SHP77 (cell line): Measurements from ENCODE around the gene EGLN3.
A peak's percentile ranks its signal among the peaks of the same experiment; 100 is the strongest.
"Not testable (repeated sequence)": the region's sequence is repeated elsewhere in the genome, so short reads cannot be mapped to it uniquely, and the experiment has no call there.

Source experiments
- DNase-seq, 2 experiments: peaks; one replicate each; lab custom pipeline; 2025; lab: John Stamatoyannopoulos, UW

Gene EGLN3

DNA sequence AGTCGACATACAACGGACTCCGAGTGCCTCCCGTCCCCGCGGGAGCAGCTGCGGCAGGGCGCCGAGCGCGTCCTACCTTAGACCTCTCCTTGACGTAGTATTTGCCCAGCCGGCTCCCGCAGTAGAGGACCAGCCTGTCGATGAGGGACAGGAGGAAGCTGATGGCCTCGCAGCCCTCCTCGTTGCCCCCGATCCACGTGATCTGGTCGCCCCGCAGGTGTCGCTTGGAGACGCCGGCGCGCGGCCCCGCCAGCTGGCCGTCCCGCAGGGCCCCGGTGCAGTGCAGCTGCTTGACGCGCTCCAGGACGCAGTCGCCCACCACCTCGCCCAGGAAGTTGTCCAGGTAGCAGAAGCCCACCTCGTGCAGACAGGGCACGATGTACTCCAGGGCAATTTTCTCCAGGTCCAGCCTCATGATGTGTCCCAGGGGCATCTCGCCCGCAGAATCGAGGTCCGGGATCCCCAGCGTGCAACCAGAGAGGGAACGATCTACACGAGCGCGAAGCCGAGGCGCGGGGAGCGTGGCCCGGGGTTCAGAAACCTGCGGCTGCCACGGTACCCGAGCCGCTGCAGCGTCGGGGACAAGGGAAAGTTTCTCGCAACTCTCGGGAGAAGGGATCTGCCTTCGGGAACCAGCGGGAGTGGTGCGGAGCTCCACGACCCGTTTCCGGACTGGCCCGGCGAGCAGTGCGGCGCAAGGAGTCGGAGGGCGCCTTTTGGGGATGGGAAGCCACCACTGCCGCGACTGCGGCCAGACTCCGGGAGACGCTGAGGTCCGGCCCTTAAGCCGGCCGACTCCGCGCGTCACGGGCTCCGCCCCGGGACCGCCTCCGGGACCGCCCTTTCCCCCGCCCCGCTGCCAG is at the start of gene EGLN3:
EGLN3 (minus strand) TSS at position 755 of the 863 bp plus-strand sequence; CDS start at position 433, 322 bp downstream.
- peak; percentile 92 to 95 for DNase-seq

DNA sequence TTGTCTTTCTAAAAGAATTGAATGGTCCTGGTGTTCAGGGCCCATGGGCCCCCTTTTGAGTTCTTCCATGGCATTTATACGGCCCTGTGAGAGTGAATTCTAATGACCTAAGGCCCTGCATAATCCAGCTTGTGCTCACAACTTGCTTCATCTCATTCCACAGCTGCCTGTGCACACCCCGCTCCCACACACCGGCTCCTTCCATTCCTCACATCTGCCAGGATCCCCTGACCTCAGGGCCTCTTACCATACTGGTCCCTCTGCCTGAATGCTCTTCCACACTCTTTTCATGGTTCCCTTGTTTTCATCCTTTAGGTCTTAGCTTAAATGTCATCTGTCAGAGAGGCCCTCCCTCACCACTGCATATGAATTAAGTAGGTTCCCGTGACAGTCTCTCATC is 49.5 kb upstream of the EGLN3 start:
- no peak for DNase-seq

DNA sequence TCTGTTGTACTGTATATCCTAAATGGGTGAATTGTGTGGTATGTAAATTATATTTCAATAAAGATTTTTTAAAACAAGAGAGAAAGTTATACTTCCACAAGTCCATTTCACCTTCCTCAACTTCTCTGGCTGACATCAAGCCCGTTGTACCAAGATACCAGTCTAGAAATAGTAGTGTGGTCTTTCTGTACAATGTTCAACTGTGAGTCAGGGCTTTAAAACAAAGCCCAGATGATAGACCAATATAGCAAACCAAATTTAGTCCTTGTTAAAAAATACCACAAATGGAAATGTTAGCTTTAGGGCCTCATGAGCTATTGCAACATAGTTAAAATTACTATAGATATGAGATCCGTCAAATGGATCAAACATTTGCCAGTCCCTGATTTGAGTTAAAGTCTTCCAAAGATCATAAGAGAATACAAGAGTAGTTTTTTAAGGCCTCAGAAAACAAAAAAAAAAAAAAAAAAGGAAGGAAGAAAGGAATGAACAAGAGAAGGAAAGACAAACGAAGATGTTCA is 49.0 kb upstream of the EGLN3 start:
- DNase-seq = no peak

GRCh38 chr14:33997611-33998010 is 46.7 kb upstream of the EGLN3 start:
- no peak for DNase-seq

GRCh38 chr14:33996462-33996861 is 45.6 kb upstream of the EGLN3 start:
- no peak for DNase-seq

DNA sequence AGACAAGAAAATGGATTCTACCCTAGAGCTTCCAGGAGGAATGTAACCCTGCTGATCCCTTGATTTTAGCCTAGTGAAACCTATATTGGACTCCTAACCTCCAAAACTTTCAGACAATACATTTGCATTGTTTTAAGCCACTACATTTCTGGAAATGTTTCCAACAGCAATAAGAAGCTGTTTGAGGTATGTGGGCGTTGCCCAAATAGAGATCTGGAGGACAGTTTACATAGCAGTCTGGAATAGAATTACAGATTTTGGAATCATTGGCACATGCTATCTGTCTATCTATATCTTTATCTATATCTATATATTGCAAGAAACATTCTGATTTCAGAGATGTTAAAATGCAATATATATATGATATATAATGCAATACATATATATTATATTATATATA is 42.4 kb upstream of the EGLN3 start:
- DNase-seq = no peak

GRCh38 chr14:33992274-33993007 is 41.6 kb upstream of the EGLN3 start:
- no peak for DNase-seq

GRCh38 chr14:33990790-33991189 is 39.9 kb upstream of the EGLN3 start:
- DNase-seq = no peak

GRCh38 chr14:33987565-33988080 is 36.7 kb upstream of the EGLN3 start:
- DNase-seq = peak; percentile 68 to 75

GRCh38 chr14:33986804-33987203 is 35.9 kb upstream of the EGLN3 start:
- no peak for DNase-seq

GRCh38 chr14:33985242-33985641 is 34.4 kb upstream of the EGLN3 start:
- DNase-seq = no peak

DNA sequence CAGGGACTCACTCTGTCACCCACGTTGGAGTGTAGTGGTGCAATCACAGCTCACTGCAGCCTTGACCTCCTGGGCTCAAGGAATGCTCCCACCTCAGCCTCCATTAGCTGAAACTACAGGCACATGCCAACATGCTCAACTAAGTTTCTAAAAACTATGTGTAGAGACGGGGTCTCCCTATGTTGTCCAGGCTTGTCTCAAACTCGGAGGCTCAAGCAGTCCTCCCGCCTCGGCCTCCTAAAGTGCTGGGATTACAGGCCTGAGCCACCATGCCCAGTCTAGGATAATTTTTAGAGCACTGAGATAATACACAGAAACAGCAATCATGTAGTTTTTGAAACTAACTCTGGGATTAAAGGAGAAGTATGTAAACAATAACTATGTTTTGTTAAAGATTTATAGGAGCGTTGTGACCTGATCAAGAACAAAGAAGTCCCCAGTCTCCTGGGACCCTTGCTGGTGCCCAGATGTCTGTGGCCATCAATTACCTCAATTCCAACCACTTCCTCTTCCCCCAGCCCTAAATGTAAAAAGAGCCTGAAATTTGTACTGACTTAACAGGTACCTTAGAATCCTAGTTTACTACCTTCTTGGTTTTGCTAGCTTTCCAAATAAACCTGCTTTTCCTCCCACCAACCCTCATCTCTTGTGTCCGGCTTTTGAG is 28.9 kb upstream of the EGLN3 start:
- DNase-seq = no peak

DNA sequence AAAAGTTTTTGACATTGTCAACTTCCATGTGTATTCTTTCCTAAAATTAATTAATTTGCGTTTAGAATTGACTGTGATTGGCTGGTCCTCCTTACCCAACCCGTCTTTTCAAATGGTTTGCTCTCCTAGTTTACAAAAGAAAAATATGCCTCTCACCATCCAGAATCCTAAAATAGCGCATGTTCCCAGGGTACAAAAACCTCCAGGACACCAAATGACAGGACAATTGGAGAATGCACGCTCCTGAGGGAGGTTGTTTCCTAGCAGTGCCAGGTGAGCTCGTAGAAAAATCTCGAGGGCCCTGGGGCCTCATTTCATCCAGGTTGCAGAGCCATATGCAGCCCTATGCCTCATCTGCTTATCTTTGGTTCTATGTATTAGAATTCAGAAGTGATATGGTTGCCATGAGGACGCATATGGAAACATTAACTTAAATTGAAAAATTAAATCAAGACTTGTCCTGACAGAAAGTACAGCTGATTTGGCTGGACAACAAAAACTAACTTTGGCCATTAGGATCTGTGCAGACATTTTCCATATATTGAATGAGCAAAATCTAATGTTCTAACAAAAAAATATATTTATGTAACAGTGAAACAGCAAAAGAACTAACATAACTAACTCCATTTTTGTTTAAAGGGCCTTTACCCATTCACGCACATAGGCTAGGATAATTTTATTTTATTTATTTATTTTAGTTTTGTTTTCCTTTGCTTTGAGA is 28.2 kb upstream of the EGLN3 start:
- no peak for DNase-seq

GRCh38 chr14:33972583-33973081 is 21.8 kb upstream of the EGLN3 start:
- DNase-seq = no peak

DNA sequence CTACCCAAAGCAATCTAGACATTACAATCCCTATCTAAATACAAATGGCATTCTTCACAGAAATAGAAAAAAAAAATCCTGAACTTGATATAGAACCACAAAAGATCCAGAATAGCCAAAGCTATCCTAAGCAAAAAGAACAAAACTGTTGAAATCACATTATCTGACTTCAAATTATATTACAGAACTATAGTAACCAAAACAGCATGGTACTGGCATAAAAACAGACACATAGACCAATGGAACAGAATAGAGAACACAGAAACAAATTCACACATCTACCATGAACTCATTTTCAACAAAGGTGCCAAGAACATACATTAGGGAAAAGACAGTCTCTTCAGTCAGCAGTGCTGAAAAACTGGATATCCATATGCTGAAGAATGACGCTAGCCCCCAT is 19.0 kb upstream of the EGLN3 start:
- DNase-seq = not testable (repeated sequence)

DNA sequence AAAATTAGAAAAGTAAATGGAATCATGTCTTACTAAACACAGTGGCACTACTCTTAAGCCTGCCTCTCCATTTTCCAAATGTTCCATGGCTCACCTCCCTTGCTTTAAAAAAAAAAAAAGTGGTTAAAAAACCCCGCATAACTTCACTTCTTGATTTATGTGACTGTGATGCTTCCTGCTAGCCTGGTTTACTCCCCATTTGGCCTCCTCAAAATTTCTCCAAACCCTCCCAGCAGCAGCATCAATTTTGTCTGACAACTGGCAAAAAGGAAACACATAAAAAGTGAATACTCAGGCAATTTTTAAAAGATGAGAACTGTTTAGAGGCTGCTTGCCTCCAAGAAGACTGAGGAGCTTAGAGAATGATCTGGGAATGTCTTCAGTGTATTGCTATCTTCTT is 17.8 kb upstream of the EGLN3 start:
- DNase-seq = no peak

DNA sequence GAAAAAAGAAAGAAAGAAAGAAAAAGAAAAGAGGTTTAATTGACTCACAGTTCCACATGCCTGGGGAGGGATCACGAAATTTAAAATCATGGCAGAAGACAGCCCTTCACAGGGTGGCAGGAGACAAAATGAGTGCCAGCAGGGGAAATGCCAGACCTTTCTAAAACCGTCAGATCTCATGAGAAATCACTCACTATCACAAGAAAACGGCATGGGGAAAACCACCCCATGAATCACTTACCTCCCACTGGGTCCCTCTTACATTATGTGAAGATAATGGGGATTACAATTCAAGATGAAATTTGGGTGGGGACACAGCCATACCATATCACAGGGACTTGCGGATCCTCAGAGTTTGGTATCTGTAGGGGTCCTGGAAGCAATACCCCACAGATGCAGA is 16.3 kb upstream of the EGLN3 start:
- DNase-seq = no peak

DNA sequence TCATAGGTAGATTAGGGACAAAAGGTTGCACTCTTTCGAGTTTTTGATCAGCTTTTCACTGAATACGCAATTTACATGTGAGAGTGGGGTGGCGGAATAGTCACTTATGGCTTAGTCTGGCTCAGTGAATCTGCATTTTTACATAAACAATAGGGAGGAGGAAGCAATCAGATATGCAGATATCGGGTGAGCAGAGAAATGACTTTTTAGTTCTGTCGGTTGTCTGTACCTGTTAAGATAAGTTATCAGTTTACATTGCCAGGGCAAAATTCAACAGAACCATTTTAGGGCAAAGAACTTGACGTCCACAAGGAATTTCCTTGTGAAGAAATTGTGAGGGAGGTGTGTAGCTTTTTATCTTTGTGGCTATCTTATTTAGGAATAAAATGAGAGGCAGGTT is 15.4 kb upstream of the EGLN3 start:
- DNase-seq = no peak

DNA sequence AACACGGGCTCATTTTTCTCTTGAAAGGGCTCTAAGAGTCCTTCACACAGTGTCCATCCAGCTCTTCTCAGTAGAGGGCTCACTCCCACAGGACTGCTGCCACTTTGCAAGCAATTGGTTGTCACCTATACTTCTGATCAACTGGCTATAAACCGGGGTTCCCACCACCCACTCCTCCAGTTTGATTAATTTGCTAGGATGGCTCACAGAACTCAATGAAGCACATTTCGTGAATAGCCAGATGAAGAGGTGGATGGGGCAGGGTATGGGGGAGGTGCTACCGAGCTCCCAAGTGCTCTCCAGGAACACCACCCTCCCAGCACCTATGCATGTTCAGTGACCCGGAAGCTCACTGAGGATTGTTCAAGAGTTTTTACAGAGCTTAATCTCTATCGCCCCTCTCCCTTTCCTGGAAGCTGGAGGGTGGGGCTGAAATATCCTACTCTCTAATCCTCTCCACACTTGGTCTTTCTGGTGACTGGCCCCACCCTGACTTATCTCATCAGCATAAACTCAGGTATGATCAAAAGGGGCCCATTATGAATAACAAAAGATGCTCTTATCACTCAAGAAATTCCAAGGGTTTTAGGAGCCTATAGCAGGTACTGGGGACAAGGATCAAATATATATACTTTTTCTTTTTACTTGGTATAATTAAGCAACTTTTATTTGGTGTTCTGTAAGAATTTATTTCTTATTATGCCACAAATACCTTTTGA is 13.9 kb upstream of the EGLN3 start:
- no peak for DNase-seq

DNA sequence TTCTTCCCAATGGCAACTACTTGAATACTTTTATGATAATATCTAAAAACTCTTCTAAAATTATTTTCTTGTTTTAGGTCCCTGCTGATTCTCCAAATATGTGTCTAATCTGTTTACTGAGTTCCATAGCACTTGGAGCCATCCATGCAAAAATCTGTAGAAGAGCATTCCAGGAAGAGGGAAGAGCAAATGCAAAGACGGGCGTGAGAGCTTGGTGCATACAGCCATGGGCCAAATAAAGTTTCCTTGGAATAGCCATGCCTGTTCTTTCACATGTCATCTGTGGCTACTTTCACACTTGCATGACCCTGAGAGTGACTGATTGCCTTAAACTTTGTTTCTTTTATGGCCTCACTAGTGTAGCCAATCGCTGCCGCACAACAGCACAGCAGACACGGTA is 13.0 kb upstream of the EGLN3 start:
- no peak for DNase-seq

DNA sequence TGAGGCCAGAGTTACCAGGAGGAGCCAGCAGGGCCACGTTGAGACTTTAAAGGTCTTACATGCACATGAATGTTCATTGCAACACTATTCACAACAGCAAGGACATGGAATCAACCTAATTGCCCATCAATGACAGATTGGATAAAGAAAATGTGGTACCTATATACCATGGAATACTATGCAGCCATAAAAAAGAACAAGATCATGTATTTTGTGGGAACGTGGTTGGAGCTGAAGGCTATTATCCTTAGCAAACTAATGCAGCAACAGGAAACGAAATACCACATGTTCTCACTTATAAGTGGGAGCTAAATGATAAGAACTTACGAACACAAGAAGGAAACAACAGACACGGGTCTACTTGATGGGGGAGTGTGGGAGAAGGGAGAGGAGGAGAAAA is 11.6 kb upstream of the EGLN3 start:
- not testable (repeated sequence) for DNase-seq
